K562 (cell line): Measurements from ENCODE around the gene DGKZ.

ENCODE experiments used
- EP300 ChIP-seq: IDR thresholded peaks from 2 replicates; pipeline ENCODE4 v1.6.1; 2012; ENCODE audit warnings: low read length, improper control_type of control experiment
- EZH2 ChIP-seq: IDR thresholded peaks from 2 replicates; pipeline ENCODE4 v1.6.1; 2012; ENCODE audit warnings: low read depth, mild to moderate bottlenecking, inconsistent platforms, low read length, borderline replicate concordance
- NFRKB ChIP-seq: fragments of 450-650 bp; IDR thresholded peaks from 2 replicates; pipeline ENCODE4 v1.6.1; 2016; ENCODE audit warnings: low read depth
- NFXL1 ChIP-seq: fragments of 450-650 bp; formaldehyde crosslinking; IDR thresholded peaks from 2 replicates; pipeline ENCODE4 v1.4.0; 2021; ENCODE audit warnings: mild to moderate bottlenecking
- NR2C2 ChIP-seq, 2 experiments: fragments of 200-800 bp in 1 of 2; sonication (Bioruptor generic) in 1 of 2; sonication (generic) in 1 of 2; formaldehyde crosslinking in 1 of 2; IDR thresholded peaks; 2 replicates each; pipeline versions ENCODE4 v1.6.1 to v1.8.0; 2016 to 2022; ENCODE audit warnings: mild to moderate bottlenecking in 1 of 2, missing compliant biosample characterization in 1 of 2, missing genetic modification characterization in 1 of 2, missing genetic modification reagents in 1 of 2
- RCOR1 ChIP-seq, 2 experiments: IDR thresholded peaks; 2 replicates each; pipeline ENCODE4 v1.6.1; 2012; ENCODE audit warnings: low read depth in 2 of 2, low read length in 2 of 2, borderline replicate concordance in 1 of 2, improper control_type of control experiment in 1 of 2
- YBX1 ChIP-seq: fragments of 450-650 bp; IDR thresholded peaks from 2 replicates; pipeline ENCODE4 v1.7.1; 2016; ENCODE audit warnings: mild to moderate bottlenecking
- ZC3H4 ChIP-seq: sonication (generic); formaldehyde crosslinking; IDR thresholded peaks from 2 replicates; pipeline ENCODE4 v1.9.0; 2021; ENCODE audit warnings: missing genetic modification reagents, borderline replicate concordance
- ZNF444 ChIP-seq: fragments of 250-450 bp; sonication (Bioruptor Pico); IDR thresholded peaks from 2 replicates; pipeline ENCODE4 v1.4.0; 2020; ENCODE audit warnings: mild to moderate bottlenecking, moderate library complexity
- TF ChIP-seq, protein P1 (sequence below): fragments of 250-450 bp; sonication (Bioruptor Pico); IDR thresholded peaks from 2 replicates; pipeline ENCODE4 v1.4.0; 2020; ENCODE audit warnings: mild to moderate bottlenecking, moderate library complexity
- TF ChIP-seq, protein P2 (sequence below): fragments of 450-650 bp; IDR thresholded peaks from 2 replicates; pipeline ENCODE4 v1.6.1; 2016; ENCODE audit warnings: mild to moderate bottlenecking
- TF ChIP-seq, protein P3 (sequence below), 3 experiments: IDR thresholded peaks in 2 of 3; conservative IDR thresholded peaks in 1 of 3; 2 replicates each; pipeline ENCODE4 v1.5.1; 2011 to 2012; ENCODE audit warnings: low read length in 3 of 3, mild to moderate bottlenecking in 3 of 3, control low read depth in 2 of 3, improper control_type of control experiment in 1 of 3, inconsistent platforms in 1 of 3, low read depth in 1 of 3, mixed read lengths in 1 of 3, moderate library complexity in 1 of 3; ENCODE audit not compliant: insufficient read depth in 2 of 3

DNA sequence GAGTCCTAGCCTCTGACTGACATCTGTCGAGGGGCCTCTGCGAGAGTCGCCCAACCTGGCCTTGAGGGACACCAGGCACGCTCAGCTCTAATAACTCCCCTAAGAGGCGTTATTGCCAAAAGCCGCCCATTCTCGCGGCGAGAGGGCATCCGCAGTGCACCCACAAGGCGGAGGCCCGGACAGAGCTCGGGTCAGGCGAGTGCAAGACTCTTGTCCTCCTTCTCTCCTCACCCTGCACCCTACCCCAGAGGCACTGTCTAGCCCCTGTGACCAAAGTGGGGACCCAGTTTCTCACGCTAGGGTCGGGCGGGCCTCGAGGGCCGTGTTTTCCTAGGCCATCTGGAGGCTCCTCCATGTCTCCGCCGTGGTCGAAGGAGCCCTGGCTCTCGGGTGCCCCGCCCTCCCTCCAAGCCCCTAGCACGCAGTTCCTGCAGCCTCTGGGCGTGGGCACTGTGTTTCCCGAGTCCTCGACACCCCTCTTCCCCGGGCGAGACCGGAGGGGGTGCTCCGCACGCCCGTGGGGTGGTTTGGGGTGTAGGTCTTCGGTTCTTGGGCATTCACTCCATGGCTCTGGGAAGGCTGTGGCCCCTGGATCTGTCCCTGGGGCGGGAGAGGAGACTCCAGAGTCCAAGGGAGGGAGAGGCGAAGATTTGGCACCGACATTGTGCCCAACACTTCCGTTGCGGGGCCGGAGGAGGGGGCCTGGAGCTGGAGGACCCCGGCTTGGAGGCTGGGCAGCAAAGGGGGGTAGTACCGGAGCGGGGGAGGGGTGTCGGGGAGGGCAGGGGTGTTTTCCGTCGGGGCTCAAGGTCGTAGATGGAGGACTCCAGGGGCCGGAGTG, 43.3 kb downstream of the DGKZ start:
- TF ChIP-seq, protein P1, sequence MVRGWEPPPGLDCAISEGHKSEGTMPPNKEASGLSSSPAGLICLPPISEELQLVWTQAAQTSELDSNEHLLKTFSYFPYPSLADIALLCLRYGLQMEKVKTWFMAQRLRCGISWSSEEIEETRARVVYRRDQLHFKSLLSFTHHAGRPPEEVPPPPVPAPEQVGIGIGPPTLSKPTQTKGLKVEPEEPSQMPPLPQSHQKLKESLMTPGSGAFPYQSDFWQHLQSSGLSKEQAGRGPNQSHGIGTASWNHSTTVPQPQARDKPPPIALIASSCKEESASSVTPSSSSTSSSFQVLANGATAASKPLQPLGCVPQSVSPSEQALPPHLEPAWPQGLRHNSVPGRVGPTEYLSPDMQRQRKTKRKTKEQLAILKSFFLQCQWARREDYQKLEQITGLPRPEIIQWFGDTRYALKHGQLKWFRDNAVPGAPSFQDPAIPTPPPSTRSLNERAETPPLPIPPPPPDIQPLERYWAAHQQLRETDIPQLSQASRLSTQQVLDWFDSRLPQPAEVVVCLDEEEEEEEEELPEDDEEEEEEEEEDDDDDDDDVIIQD (CRISPR knock-in tag): no peak
- TF ChIP-seq NFXL1 (CRISPR knock-in tag) (no peak), NFRKB (no peak), EP300 (no peak), ZC3H4 (CRISPR knock-in tag) (no peak), EZH2 (no peak), ZNF444 (CRISPR knock-in tag) (no peak), NR2C2 (CRISPR knock-in tag; IDR thresholded peaks at IDR 0.05) (no peak), NR2C2 (tag; IDR thresholded peaks at IDR 0.05) (no peak), RCOR1 (IDR thresholded peaks at IDR 0.05; ENCODE audit: borderline replicate concordance in 1 of 2, low read depth in 2 of 2, low read length in 2 of 2) (no peak), YBX1 (no peak)
- TF ChIP-seq, protein P2, sequence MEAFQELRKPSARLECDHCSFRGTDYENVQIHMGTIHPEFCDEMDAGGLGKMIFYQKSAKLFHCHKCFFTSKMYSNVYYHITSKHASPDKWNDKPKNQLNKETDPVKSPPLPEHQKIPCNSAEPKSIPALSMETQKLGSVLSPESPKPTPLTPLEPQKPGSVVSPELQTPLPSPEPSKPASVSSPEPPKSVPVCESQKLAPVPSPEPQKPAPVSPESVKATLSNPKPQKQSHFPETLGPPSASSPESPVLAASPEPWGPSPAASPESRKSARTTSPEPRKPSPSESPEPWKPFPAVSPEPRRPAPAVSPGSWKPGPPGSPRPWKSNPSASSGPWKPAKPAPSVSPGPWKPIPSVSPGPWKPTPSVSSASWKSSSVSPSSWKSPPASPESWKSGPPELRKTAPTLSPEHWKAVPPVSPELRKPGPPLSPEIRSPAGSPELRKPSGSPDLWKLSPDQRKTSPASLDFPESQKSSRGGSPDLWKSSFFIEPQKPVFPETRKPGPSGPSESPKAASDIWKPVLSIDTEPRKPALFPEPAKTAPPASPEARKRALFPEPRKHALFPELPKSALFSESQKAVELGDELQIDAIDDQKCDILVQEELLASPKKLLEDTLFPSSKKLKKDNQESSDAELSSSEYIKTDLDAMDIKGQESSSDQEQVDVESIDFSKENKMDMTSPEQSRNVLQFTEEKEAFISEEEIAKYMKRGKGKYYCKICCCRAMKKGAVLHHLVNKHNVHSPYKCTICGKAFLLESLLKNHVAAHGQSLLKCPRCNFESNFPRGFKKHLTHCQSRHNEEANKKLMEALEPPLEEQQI: no peak
- TF ChIP-seq, protein P3, sequence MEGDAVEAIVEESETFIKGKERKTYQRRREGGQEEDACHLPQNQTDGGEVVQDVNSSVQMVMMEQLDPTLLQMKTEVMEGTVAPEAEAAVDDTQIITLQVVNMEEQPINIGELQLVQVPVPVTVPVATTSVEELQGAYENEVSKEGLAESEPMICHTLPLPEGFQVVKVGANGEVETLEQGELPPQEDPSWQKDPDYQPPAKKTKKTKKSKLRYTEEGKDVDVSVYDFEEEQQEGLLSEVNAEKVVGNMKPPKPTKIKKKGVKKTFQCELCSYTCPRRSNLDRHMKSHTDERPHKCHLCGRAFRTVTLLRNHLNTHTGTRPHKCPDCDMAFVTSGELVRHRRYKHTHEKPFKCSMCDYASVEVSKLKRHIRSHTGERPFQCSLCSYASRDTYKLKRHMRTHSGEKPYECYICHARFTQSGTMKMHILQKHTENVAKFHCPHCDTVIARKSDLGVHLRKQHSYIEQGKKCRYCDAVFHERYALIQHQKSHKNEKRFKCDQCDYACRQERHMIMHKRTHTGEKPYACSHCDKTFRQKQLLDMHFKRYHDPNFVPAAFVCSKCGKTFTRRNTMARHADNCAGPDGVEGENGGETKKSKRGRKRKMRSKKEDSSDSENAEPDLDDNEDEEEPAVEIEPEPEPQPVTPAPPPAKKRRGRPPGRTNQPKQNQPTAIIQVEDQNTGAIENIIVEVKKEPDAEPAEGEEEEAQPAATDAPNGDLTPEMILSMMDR (IDR thresholded peaks at IDR 0.05 in 2 of 3, conservative IDR thresholded peaks at IDR 0.05 in 1 of 3; ENCODE audit: insufficient read depth in 2 of 3, low read depth in 1 of 3, low read length in 3 of 3): no peak
